OCI-LY7 (cell line): ENCODE measurements around the gene PTPRT. TPM values are rescaled to one million over a fixed set of nuclear protein-coding genes. Genes with fewer than 3 reads are reported as not detected.

Source experiments
- BruUV-seq: library from RNA; stranded (reverse); fragments of 400-500 nt; replicated peaks from 2 replicates; lab custom pipeline; 2021; lab: Mats Ljungman, UMichigan
- CTCF ChIA-PET: fragments of 300-600 bp; sonication (Branson Sonifier 250); formaldehyde crosslinking; loops from one replicate; lab custom pipeline; 2022; ENCODE audit warnings: antibody characterized with exemption; ENCODE audit not compliant: unreplicated experiment; lab: Charles Lee
- POLR2A ChIA-PET: fragments of 300-600 bp; sonication (Branson Sonifier 250); formaldehyde crosslinking; loops from one replicate; lab custom pipeline; 2022; ENCODE audit warnings: antibody characterized with exemption; lab: Charles Lee
- DNase-seq: peaks from one replicate; pipeline ENCODE4 v3.0.0-alpha.2; 2015; ENCODE audit warnings: low spot score
- H2AFZ ChIP-seq: fragments of 200-600 bp; sonication (generic), shearing (Covaris generic); 2 replicates; pipeline ENCODE4 v1.6.1; 2014; ENCODE audit warnings: mild to moderate bottlenecking, antibody characterized with exemption, low read length, moderate library complexity
- H3K27ac ChIP-seq: fragments of 200-600 bp; sonication (generic); 2 replicates; pipeline ENCODE4 v1.5.1; 2014; ENCODE audit warnings: mixed run types, low read depth, mild to moderate bottlenecking, moderate library complexity, low read length, inconsistent platforms; ENCODE audit not compliant: poor library complexity, severe bottlenecking
- H3K36me3 ChIP-seq: fragments of 200-600 bp; sonication (generic); 2 replicates; pipeline ENCODE4 v1.6.1; 2014; ENCODE audit warnings: mild to moderate bottlenecking, antibody characterized with exemption, low read length, moderate library complexity, mixed read lengths; ENCODE audit not compliant: insufficient read depth
- H3K4me1 ChIP-seq: fragments of 200-600 bp; sonication (generic); 2 replicates; pipeline ENCODE4 v1.5.1; 2014; ENCODE audit warnings: mild to moderate bottlenecking, low read length; ENCODE audit not compliant: insufficient read depth, poor library complexity, severe bottlenecking
- H3K4me2 ChIP-seq: fragments of 200-600 bp; sonication (generic); 2 replicates; pipeline ENCODE4 v1.6.1; 2014; ENCODE audit warnings: mild to moderate bottlenecking, low read length
- H3K4me3 ChIP-seq: fragments of 200-600 bp; sonication (generic); 2 replicates; pipeline ENCODE4 v1.5.1; 2014; ENCODE audit warnings: mild to moderate bottlenecking, low read depth, low read length; ENCODE audit not compliant: poor library complexity, severe bottlenecking
- H3K79me2 ChIP-seq: fragments of 200-600 bp; sonication (generic); 2 replicates; pipeline ENCODE4 v1.6.1; 2016; ENCODE audit warnings: low read depth, mild to moderate bottlenecking, low read length, moderate library complexity, mixed read lengths; ENCODE audit not compliant: insufficient read depth
- H3K9me2 ChIP-seq: fragments of 200-600 bp; sonication (generic); 2 replicates; pipeline ENCODE4 v1.6.1; 2016; ENCODE audit warnings: mild to moderate bottlenecking, low read length, mixed read lengths; ENCODE audit not compliant: insufficient read depth
- H3K9me3 ChIP-seq: fragments of 200-600 bp; sonication (generic); 2 replicates; pipeline ENCODE4 v1.6.1; 2014; ENCODE audit warnings: mild to moderate bottlenecking, mixed run types, low read length, mixed read lengths
- H4K20me1 ChIP-seq: fragments of 200-600 bp; sonication (generic); 2 replicates; pipeline ENCODE4 v1.6.1; 2014; ENCODE audit warnings: mild to moderate bottlenecking, antibody characterized with exemption, low read length, moderate library complexity, mixed read lengths; ENCODE audit not compliant: insufficient read depth
- CTCF ChIP-seq: fragments of 200-600 bp; sonication (generic); conservative IDR thresholded peaks from 2 replicates; pipeline ENCODE4 v1.5.1; 2014; ENCODE audit warnings: mild to moderate bottlenecking, antibody characterized with exemption, low read length, moderate library complexity, mixed read lengths
- EZH2phosphoT487 ChIP-seq: fragments of 200-600 bp; sonication (generic); IDR thresholded peaks from 2 replicates; pipeline ENCODE4 v1.6.1; 2018; ENCODE audit warnings: low read depth, borderline replicate concordance, mild to moderate bottlenecking, mixed run types, antibody characterized with exemption, low read length, moderate library complexity, mixed read lengths
- intact Hi-C: fragments of 100-400 bp; cut with micrococcal nuclease; formaldehyde crosslinking; loops from one replicate; pipeline ENCODE4 v1.10.0; 2022; ENCODE audit not compliant: unreplicated experiment
- total RNA-seq, 2 experiments: library from RNA; depleted of rRNA in 1 of 2; stranded (reverse); fragments of >200 nt in 1 of 2; shearing (Covaris generic) in 1 of 2; gene quantifications; 2 replicates each; pipeline ENCODE4 v1.2.3, GENCODE V29; 2014 to 2022

Gene PTPRT
- total RNA-seq, 2 experiments from 2014 or later = not detected

GRCh38 chr20:42074944-42075343 lies 1114.8 kb downstream of the PTPRT start:
- H3K79me2 ChIP-seq = no peaks in the 10 kb centered on the region
- H3K4me1 ChIP-seq = no peaks in the 10 kb centered on the region
- no peak overlapping the region for H3K27ac ChIP-seq
- H4K20me1 ChIP-seq = no peaks in the 10 kb centered on the region
- no peaks in the 10 kb centered on the region for H3K36me3 ChIP-seq
- CTCF ChIA-PET = no interaction called here
- no peak overlapping the region for H3K4me2 ChIP-seq
- no peak for DNase-seq
- POLR2A ChIA-PET = no interaction called here
- H2AFZ ChIP-seq = no peak overlapping the region
- intact Hi-C loops = no loop called here
- no TSS peak for BruUV-seq
- H3K9me3 ChIP-seq = no peaks in the 10 kb centered on the region
- H3K9me2 ChIP-seq = no peaks in the 10 kb centered on the region
- H3K4me3 ChIP-seq = no peak overlapping the region
- TF ChIP-seq CTCF = no peak
- TF ChIP-seq EZH2phosphoT487 = no peak

- Histone ChIP-seq H3K27ac (no peak overlapping the region), H3K9me3 (no peaks in the 10 kb centered on the region), H3K9me2 (no peaks in the 10 kb centered on the region), H3K79me2 (no peaks in the 10 kb centered on the region), H3K4me2 (no peak overlapping the region), H3K36me3 (no peaks in the 10 kb centered on the region), H3K4me1 (no peaks in the 10 kb centered on the region), H4K20me1 (no peaks in the 10 kb centered on the region), H3K4me3 (no peak overlapping the region), H2AFZ (no peak overlapping the region)
- intact Hi-C loops = no loop called here
- TF ChIP-seq EZH2phosphoT487 = no peak
- no peak for TF ChIP-seq CTCF
- DNase-seq = no peak
- BruUV-seq = no TSS peak
- CTCF ChIA-PET = interaction anchor here (0.9 kb wide), 1 partner anchor 16 kb away, joined by 3 read pairs; no protein-coding TSS in a partner anchor
- POLR2A ChIA-PET = no interaction called here
Observed at GRCh38 chr20:42067596-42067995, 1122.1 kb downstream of the PTPRT start.

GRCh38 chr20:42067174-42067573 lies 1122.5 kb downstream of the PTPRT start:
- H3K4me2 ChIP-seq = no peak overlapping the region
- ChIA-PET CTCF (interaction anchor here (0.9 kb wide), 1 partner anchor 16 kb away, joined by 3 read pairs; no protein-coding TSS in a partner anchor), POLR2A (no interaction called here)
- BruUV-seq = no TSS peak
- H3K4me1 ChIP-seq = no peaks in the 10 kb centered on the region
- H4K20me1 ChIP-seq = no peaks in the 10 kb centered on the region
- no peak for TF ChIP-seq CTCF
- no peak for TF ChIP-seq EZH2phosphoT487
- no peaks in the 10 kb centered on the region for H3K79me2 ChIP-seq
- no peak for DNase-seq
- H3K36me3 ChIP-seq = no peaks in the 10 kb centered on the region
- no peaks in the 10 kb centered on the region for H3K9me3 ChIP-seq
- no peak overlapping the region for H3K27ac ChIP-seq
- H3K9me2 ChIP-seq = no peaks in the 10 kb centered on the region
- intact Hi-C loops = no loop called here
- H2AFZ ChIP-seq = no peak overlapping the region
- no peak overlapping the region for H3K4me3 ChIP-seq
